ENCODE data around the gene PNMT. TPM values are rescaled to one million over a fixed set of nuclear protein-coding genes. Genes with fewer than 3 reads are reported as not detected.
A peak's percentile ranks its signal among the peaks of the same experiment; 100 is the strongest.

Gene PNMT
- total and polyA plus RNA-seq, 4 donors, result 1.9 to 4.3 (median 3.5) TPM

DNA sequence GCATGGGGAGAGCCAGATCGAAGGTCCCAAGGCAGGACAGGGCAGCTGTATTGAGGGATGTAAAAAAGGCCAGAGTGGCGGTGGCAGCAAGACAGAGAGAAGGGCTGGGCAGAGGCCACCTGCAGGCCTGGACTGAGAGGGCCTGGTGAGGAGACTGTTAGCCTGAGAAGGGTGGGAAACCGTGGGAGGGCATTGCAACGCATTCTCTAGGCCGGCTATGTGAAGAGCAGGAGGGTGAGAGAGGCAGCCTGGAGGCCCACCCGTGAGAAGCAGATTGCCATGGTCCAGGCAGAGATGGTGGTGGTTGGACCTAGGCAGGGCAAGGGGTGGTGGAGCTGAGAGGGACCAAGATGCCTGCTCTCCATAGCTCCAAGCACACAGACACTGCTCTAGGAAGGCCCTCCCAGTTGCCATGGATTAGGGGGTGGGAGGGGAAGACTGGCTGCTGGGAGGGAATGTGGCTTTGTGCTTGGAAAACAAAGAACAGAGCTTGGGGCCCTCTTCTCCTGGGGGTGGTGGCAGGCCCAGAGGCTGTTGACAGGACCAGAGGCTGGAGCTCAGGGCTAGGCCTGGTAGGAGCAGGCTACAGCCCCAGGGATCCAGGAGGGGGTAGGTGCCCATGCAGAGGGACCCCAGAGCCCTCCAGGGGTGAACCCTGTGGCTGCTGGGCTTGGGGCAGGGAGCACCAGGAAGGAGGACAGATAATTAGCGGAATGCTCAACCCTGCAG is 15.5 kb upstream of the PNMT start:
- Histone ChIP-seq H3K9me3 (ENCODE audit: control insufficient read depth in 4 of 4, insufficient read depth in 3 of 4, low read length in 3 of 4) (no peaks in the 10 kb centered on the region), H3K9ac (ENCODE audit: insufficient read depth in 1 of 2, low read length in 2 of 2) (no peak overlapping the region), H3K27ac (ENCODE audit: low read depth in 1 of 2, low read length in 1 of 2) (peak overlapping the region in 1 of 2 donors; percentile 12), H3K27me3 (ENCODE audit: control insufficient read depth in 3 of 3, insufficient read depth in 3 of 3, low read length in 2 of 3) (no peaks in the 10 kb centered on the region), H3K4me3 (no peak overlapping the region), H3K4me1 (ENCODE audit: control insufficient read depth in 5 of 5, insufficient read depth in 5 of 5, low read length in 5 of 5) (peaks cover 0 to 27% (median 4%) of the 10 kb centered on the region in 5 donors), H3K36me3 (ENCODE audit: control insufficient read depth in 4 of 4, insufficient read depth in 4 of 4, low read length in 4 of 4) (peaks cover 0 to 8% (median 1%) of the 10 kb centered on the region in 4 donors)
- WGBS, 2 donors, result 59 to 69% methylated on average over 7 of the region's 7 CpGs
- TF ChIP-seq, protein P1, sequence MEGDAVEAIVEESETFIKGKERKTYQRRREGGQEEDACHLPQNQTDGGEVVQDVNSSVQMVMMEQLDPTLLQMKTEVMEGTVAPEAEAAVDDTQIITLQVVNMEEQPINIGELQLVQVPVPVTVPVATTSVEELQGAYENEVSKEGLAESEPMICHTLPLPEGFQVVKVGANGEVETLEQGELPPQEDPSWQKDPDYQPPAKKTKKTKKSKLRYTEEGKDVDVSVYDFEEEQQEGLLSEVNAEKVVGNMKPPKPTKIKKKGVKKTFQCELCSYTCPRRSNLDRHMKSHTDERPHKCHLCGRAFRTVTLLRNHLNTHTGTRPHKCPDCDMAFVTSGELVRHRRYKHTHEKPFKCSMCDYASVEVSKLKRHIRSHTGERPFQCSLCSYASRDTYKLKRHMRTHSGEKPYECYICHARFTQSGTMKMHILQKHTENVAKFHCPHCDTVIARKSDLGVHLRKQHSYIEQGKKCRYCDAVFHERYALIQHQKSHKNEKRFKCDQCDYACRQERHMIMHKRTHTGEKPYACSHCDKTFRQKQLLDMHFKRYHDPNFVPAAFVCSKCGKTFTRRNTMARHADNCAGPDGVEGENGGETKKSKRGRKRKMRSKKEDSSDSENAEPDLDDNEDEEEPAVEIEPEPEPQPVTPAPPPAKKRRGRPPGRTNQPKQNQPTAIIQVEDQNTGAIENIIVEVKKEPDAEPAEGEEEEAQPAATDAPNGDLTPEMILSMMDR (IDR thresholded peaks at IDR 0.05; ENCODE audit: control extremely low read depth, extremely low read depth), result no peak
- DNase-seq, result no peak
- ATAC-seq (ENCODE audit: insufficient read depth, low FRiP score), result no peak

DNA sequence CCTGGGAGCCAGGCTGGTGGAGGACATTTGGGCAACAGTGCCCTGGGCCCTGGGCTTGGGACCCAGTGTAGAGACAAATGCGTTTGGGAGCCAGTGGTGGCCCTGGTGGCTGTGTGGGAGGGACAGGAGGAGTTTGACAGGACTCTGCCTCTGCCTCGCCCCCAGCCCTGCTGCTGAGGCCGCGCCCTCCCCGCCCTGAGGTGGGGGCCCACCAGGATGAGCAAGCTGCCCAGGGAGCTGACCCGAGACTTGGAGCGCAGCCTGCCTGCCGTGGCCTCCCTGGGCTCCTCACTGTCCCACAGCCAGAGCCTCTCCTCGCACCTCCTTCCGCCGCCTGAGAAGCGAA is 15.0 kb upstream of the PNMT start:
- DNase-seq (no peak), ATAC-seq (ENCODE audit: insufficient read depth, low FRiP score) (no peak)
- H3K36me3 ChIP-seq (ENCODE audit: control insufficient read depth in 4 of 4, insufficient read depth in 4 of 4, low read length in 4 of 4), result peaks cover 0 to 11% (median 1%) of the 10 kb centered on the region in 4 donors
- H3K9ac ChIP-seq (ENCODE audit: insufficient read depth in 1 of 2, low read length in 2 of 2), result no peak overlapping the region
- WGBS, 2 donors, result 80 to 87% methylated on average over 12 of the region's 12 CpGs
- no peaks in the 10 kb centered on the region for H3K9me3 ChIP-seq (ENCODE audit: control insufficient read depth in 4 of 4, insufficient read depth in 3 of 4, low read length in 3 of 4)
- no peak overlapping the region for H3K4me3 ChIP-seq
- TF ChIP-seq, protein P1 (IDR thresholded peaks at IDR 0.05; ENCODE audit: control extremely low read depth, extremely low read depth), result no peak
- H3K27ac ChIP-seq (ENCODE audit: low read depth in 1 of 2, low read length in 1 of 2), result peak overlapping the region in 1 of 2 donors; percentile 5
- H3K27me3 ChIP-seq (ENCODE audit: control insufficient read depth in 3 of 3, insufficient read depth in 3 of 3, low read length in 2 of 3), result no peaks in the 10 kb centered on the region
- peaks cover 0 to 28% (median 4%) of the 10 kb centered on the region in 5 donors for H3K4me1 ChIP-seq (ENCODE audit: control insufficient read depth in 5 of 5, insufficient read depth in 5 of 5, low read length in 5 of 5)

GRCh38 chr17:39653662-39654331 is 14.5 kb upstream of the PNMT start:
- peak overlapping the region in 1 of 2 donors; percentile 23 for H3K9ac ChIP-seq (ENCODE audit: insufficient read depth in 1 of 2, low read length in 2 of 2)
- no peak for ATAC-seq (ENCODE audit: insufficient read depth, low FRiP score)
- peaks cover 0 to 16% (median 3%) of the 10 kb centered on the region in 4 donors for H3K36me3 ChIP-seq (ENCODE audit: control insufficient read depth in 4 of 4, insufficient read depth in 4 of 4, low read length in 4 of 4)
- TF ChIP-seq, protein P1 (IDR thresholded peaks at IDR 0.05; ENCODE audit: control extremely low read depth, extremely low read depth), result peak; percentile 54
- H3K4me1 ChIP-seq (ENCODE audit: control insufficient read depth in 5 of 5, insufficient read depth in 5 of 5, low read length in 5 of 5), result peaks cover 0 to 30% (median 4%) of the 10 kb centered on the region in 5 donors
- DNase-seq, result peak in 1 of 3 donors; percentile 64
- peak overlapping the region in 1 of 2 donors; percentile 5 for H3K27ac ChIP-seq (ENCODE audit: low read depth in 1 of 2, low read length in 1 of 2)
- H3K4me3 ChIP-seq, result no peak overlapping the region
- 67 to 74% methylated on average over 14 of the region's 14 CpGs for WGBS, 2 donors
- H3K9me3 ChIP-seq (ENCODE audit: control insufficient read depth in 4 of 4, insufficient read depth in 3 of 4, low read length in 3 of 4), result no peaks in the 10 kb centered on the region
- H3K27me3 ChIP-seq (ENCODE audit: control insufficient read depth in 3 of 3, insufficient read depth in 3 of 3, low read length in 2 of 3), result no peaks in the 10 kb centered on the region
